ENCODE measurements around the gene C19orf44.

C19orf44 gene

GRCh38 chr19:16524991-16525734 is 29.0 kb downstream of the C19orf44 start:
- TF ChIP-seq CTCF (IDR thresholded peaks at IDR 0.05): no peak

GRCh38 chr19:16525751-16526481 is 29.7 kb downstream of the C19orf44 start:
- TF ChIP-seq CTCF (IDR thresholded peaks at IDR 0.05): no peak

GRCh38 chr19:16527334-16527935 is 31.2 kb downstream of the C19orf44 start:
- no peak for TF ChIP-seq CTCF (IDR thresholded peaks at IDR 0.05)

GRCh38 chr19:16527971-16528521 is 31.9 kb downstream of the C19orf44 start:
- TF ChIP-seq CTCF (IDR thresholded peaks at IDR 0.05): peak; percentile 66

- TF ChIP-seq CTCF (IDR thresholded peaks at IDR 0.05): no peak
These were observed 33.4 kb downstream of the C19orf44 start for GRCh38 chr19:16529466-16530144.

GRCh38 chr19:16530540-16531379 is 34.6 kb downstream of the C19orf44 start:
- no peak for TF ChIP-seq CTCF (IDR thresholded peaks at IDR 0.05)

Measured in LNCAP (cell line).